Activated naive CD4-positive, alpha-beta T cell treated with anti-CD3 and anti-CD28 coated beads for 36 hours (primary cell): Measurements from ENCODE around the gene TNNT1. TPM values are rescaled to one million over a fixed set of nuclear protein-coding genes. Genes with fewer than 3 reads are reported as not detected.
A peak's percentile ranks its signal among the peaks of the same experiment; 100 is the strongest.
"Not testable (repeated sequence)": the region's sequence is repeated elsewhere in the genome, so short reads cannot be mapped to it uniquely, and the experiment has no call there.

Source experiments
- CTCF ChIA-PET: fragments of 350-600 bp; sonication (Branson Sonifier 250); formaldehyde crosslinking; loops from one replicate; lab custom pipeline; 2021; ENCODE audit warnings: antibody characterized with exemption; lab: Charles Lee
- DNase-seq: peaks from one replicate; pipeline ENCODE4 v3.0.0-alpha.2; 2020
- H3K27ac Mint-ChIP-seq: one replicate; pipeline ENCODE4 v1.8.0; 2021; ENCODE audit warnings: mild to moderate bottlenecking, mixed read lengths
- H3K27me3 Mint-ChIP-seq: one replicate; pipeline ENCODE4 v1.8.0; 2021; ENCODE audit warnings: low read depth, mixed read lengths
- H3K36me3 Mint-ChIP-seq: one replicate; pipeline ENCODE4 v1.8.0; 2021; ENCODE audit warnings: low read depth, mixed read lengths
- H3K4me1 Mint-ChIP-seq: one replicate; pipeline ENCODE4 v1.8.0; 2021; ENCODE audit warnings: low read depth, mixed read lengths
- H3K4me3 Mint-ChIP-seq: one replicate; pipeline ENCODE4 v1.8.0; 2021; ENCODE audit warnings: mild to moderate bottlenecking, moderate library complexity, mixed read lengths
- H3K9me3 Mint-ChIP-seq: one replicate; pipeline ENCODE4 v1.8.0; 2021; ENCODE audit warnings: mixed read lengths
- intact Hi-C: fragments of 100-400 bp; cut with micrococcal nuclease; formaldehyde crosslinking; loops from one replicate; pipeline ENCODE4 v1.15.1; 2023
- total RNA-seq, 2 experiments: library from RNA; stranded (reverse); gene quantifications; one replicate each; pipeline ENCODE4 v1.2.3, GENCODE V29; 2021

The TNNT1 gene
- total RNA-seq, 2 experiments from 2014 or later: not detected

DNA sequence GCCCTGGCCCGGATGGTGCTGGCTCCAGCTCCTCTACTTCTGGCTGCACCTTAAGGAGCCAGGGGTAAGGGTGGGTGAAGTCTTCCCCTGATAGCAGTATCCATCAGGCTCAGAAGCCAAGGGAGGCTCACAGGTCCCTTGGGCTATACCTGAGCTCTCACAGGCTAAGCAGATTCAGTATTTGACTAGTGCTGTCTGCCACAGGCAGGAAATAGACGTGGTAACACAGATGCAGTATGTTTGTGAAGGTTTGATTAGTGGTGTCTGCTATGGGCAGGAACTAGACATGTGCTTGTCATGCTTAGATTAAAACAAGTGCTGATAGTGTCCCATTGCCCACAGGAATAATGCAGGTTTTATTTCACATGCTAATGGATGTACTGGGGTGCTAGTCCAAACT lies 27.1 kb upstream of the TNNT1 start:
- Mint-ChIP-seq H3K4me3 (no peak overlapping the region), H3K27ac (no peak overlapping the region), H3K9me3 (no peaks in the 10 kb centered on the region), H3K27me3 (peaks cover 73% of the 10 kb centered on the region), H3K36me3 (no peaks in the 10 kb centered on the region), H3K4me1 (peaks cover 23% of the 10 kb centered on the region)
- DNase-seq: no peak
- CTCF ChIA-PET: interaction anchor here (0.5 to 0.7 kb wide), 2 partner anchors 15 to 1142 kb away, joined by 3 read pairs; no protein-coding TSS in a partner anchor
- intact Hi-C loops: no loop called here

DNA sequence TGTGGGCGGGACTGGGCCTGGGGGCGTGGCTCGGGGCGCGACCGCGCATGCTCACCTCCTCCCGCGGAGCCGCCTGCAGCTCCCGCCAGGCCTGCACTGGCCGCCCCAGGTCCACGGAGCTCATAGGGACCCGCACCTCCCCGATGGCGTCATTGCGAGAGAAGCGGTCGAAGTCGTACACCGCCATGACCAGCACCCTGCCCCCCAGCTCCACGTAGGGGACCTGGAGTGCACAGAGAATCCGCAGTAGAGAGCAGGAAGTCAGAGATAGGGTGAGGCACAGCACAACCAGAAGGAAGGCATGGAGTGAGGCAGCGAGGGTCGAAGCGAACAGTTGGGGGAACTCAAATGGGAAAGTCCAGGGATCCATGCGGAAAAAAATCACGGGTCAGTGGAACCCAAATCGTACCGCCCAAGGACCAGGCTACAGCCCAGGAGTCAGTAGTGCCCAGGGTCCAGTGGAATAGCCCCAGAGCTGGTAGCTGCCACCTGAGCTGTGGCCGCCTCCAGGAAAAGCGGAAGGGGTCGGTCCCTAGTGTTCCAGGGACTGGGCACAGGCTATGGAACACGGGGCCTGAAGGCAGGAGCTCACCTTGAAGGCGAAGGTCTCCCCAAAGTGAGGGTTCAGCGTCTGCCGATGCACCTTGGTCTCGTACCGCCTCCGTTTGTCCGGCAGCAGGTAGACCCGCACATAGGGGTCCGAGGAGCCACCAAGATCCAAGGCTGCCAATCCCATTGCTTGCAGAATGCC lies 26.3 kb upstream of the TNNT1 start:
- H3K4me3 Mint-ChIP-seq: no peak overlapping the region
- H3K27ac Mint-ChIP-seq: no peak overlapping the region
- peaks cover 22% of the 10 kb centered on the region for H3K4me1 Mint-ChIP-seq
- intact Hi-C loops: no loop called here
- peaks cover 73% of the 10 kb centered on the region for H3K27me3 Mint-ChIP-seq
- no peaks in the 10 kb centered on the region for H3K9me3 Mint-ChIP-seq
- CTCF ChIA-PET: interaction anchor here (0.5 to 1.1 kb wide), 4 partner anchors 8 to 1141 kb away, joined by 3 read pairs; no protein-coding TSS in a partner anchor
- DNase-seq: no peak
- no peaks in the 10 kb centered on the region for H3K36me3 Mint-ChIP-seq

DNA sequence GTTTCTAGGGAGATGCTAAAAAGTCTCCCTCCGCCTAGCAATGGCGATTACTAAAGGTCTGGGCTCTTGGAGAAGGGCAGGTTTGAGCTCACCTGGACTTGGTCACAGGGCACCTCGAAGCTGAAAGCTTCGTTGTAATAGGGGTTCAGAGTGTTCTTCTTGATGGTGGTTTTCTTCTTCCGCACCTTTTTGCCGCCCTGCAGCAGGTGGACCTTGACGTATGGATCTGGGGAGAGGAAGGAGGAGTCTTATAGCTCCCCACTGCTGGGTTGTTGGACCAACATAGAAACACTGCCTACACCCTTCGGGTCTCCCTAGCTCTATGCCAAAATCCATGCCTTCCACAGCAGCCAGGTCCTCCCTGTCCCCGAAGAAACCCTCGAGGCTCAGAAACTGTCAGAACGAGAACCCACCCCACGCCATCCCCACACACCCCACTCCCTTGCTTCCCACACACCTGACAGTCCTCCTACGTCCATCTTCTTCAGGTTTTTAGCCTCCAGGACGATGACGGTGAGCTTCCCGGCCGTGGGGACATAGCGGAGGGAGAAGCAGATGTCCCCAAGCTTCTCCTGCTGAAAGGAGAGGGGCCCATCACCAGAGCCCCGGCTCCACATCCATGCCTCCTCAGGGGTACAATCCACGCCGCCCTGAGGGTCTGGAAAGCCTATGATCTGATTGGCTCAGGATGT lies 25.6 kb upstream of the TNNT1 start:
- intact Hi-C loops: no loop called here
- Mint-ChIP-seq H3K9me3 (no peaks in the 10 kb centered on the region), H3K27ac (no peak overlapping the region), H3K27me3 (peaks cover 73% of the 10 kb centered on the region), H3K36me3 (no peaks in the 10 kb centered on the region), H3K4me1 (peaks cover 16% of the 10 kb centered on the region), H3K4me3 (no peak overlapping the region)
- DNase-seq: no peak
- CTCF ChIA-PET: interaction anchor here (0.6 to 1.1 kb wide), 2 partner anchors 8 to 65 kb away, joined by 3 to 4 read pairs; no protein-coding TSS in a partner anchor

DNA sequence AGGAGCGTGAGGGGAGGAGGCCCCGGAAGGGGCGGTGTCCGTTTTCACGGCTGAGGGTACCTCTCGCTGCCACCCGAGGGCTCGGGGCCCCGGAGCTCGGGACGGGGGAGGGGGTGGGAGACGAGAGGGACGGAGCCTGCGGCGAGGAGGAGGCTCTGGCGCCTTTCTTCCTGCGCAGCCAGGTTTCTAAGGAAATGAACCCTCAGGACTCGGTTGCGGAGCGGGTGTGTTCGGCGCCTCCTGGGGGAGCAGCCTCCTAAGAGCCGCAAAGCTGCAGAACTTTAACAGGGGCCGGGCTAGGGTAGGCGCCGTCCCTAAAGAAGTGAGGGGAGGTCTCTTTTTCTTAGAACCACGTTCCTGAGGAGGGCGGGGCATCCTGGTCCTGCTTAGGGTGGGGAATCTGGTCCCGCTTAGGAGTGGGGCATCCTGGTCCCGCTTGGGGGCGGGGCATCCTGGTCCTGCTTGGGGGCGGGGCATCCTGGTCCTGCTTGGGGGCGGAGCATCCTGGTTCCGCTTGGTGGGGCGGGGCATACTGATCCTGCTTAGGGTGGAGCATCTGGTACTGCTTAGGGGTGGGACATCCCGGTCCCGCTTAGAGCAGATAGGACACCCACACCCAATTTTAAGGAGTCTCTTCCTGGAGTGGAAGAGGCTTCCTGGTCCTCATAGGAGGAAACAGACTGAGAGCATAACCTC lies 24.9 kb upstream of the TNNT1 start:
- CTCF ChIA-PET: interaction anchor here (0.6 kb wide), 1 partner anchor 66 kb away, joined by 4 read pairs; no protein-coding TSS in a partner anchor
- Mint-ChIP-seq H3K9me3 (no peaks in the 10 kb centered on the region), H3K27me3 (peaks cover 73% of the 10 kb centered on the region), H3K4me3 (peak overlapping the region; percentile 49), H3K4me1 (peaks cover 13% of the 10 kb centered on the region), H3K36me3 (no peaks in the 10 kb centered on the region), H3K27ac (no peak overlapping the region)
- peak; percentile 56 for DNase-seq
- intact Hi-C loops: no loop called here

DNA sequence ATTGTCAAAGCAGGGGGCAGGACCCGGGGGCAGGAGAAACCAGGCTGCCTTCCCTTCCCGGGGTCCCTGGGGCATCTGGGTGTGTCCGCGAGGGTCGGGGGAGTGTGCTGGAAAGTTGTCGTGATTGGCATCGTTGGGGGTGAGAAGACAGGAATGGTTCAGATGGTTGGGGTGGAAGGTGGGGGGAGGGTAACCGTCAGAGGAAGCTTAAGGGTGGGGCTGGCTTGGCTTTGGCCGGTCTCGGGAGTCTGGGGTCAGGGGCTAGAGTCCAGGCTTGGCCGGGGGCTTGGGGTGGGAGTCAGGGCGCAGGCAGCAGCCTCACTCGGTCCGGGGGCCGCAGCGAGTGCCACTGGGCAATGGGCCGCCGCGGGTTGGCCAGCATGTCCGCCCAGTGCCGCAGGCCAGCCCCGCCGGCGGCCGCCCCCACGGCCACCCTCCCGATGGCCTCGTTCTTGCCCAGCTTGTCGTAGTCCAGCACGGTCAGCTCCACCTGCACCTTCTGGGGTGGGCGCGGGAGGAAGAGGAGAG lies 24.2 kb upstream of the TNNT1 start:
- Mint-ChIP-seq H3K27ac (no peak overlapping the region), H3K4me3 (peak overlapping the region; percentile 49), H3K36me3 (no peaks in the 10 kb centered on the region), H3K4me1 (peaks cover 10% of the 10 kb centered on the region), H3K27me3 (peaks cover 70% of the 10 kb centered on the region), H3K9me3 (no peaks in the 10 kb centered on the region)
- CTCF ChIA-PET: no interaction called here
- DNase-seq: no peak
- intact Hi-C loops: no loop called here

DNA sequence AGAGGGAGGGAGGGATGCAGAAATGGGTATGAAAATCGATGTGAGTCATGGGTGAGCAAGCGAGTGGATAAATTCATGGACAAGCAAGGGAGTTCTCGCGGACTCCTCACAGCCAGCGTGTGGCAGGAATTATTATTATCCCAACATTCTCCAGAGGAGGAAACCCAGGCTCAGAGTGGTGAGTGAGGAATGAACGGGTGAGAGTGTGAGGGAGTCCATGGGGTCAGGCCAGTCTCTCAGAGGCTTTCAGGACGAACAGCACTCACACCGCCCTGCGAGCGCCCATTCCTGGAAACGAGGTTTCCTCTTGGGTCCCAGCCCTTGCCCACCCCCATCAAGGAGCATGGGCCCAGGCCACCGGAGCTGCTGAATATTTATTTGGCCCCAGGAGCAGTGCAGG lies 23.7 kb upstream of the TNNT1 start:
- peaks cover 68% of the 10 kb centered on the region for H3K27me3 Mint-ChIP-seq
- CTCF ChIA-PET: no interaction called here
- DNase-seq: no peak
- no peak overlapping the region for H3K4me3 Mint-ChIP-seq
- no peaks in the 10 kb centered on the region for H3K36me3 Mint-ChIP-seq
- H3K27ac Mint-ChIP-seq: no peak overlapping the region
- H3K4me1 Mint-ChIP-seq: peaks cover 10% of the 10 kb centered on the region
- no peaks in the 10 kb centered on the region for H3K9me3 Mint-ChIP-seq
- intact Hi-C loops: no loop called here

DNA sequence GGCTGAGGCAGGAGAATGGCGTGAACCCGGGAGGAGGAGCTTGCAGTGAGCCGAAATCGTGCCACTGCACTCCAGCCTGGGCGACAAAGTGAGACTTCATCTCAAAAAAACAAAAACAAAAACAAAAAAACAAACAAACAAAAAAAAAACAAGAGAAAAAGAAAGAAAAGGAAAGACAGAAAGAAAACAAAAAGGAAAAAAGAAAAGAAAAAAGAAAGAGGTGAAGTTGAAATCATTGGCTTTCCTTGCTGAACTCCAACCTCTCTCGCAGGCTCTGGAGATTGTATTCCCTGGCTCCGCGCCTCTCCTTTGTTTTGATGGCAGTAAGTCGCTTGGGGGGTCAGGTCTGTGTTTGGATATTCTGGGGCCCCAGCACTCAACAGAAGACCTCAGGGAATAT lies 23.3 kb upstream of the TNNT1 start:
- CTCF ChIA-PET, H3K9me3 Mint-ChIP-seq, DNase-seq, H3K4me3 Mint-ChIP-seq, H3K36me3 Mint-ChIP-seq, H3K27ac Mint-ChIP-seq, intact Hi-C loops: not testable (repeated sequence)
- Mint-ChIP-seq H3K27me3 (peaks cover 70% of the 10 kb centered on the region), H3K4me1 (peaks cover 10% of the 10 kb centered on the region)

DNA sequence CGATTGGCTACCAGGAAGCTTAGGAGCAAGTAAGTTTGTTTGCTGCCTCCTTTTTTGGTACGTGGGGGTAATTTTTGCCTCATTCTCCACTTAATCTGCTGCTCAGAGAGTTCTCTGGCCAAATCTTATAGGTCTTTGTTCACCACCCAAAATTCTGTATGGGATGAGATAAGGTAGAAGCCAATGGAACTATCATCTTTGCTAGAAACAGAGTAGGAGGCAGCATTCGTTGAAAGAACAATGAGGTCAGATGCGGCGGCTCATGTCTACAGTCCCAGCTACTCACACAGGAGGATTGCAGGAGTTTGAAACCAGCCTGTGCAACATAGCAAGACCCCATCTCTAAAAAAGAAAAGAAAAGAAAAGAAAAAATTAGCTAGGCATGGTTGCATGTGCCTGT lies 22.4 kb upstream of the TNNT1 start:
- Mint-ChIP-seq H3K27me3 (peaks cover 70% of the 10 kb centered on the region), H3K9me3 (no peaks in the 10 kb centered on the region), H3K36me3 (no peaks in the 10 kb centered on the region), H3K27ac (no peak overlapping the region), H3K4me1 (peaks cover 18% of the 10 kb centered on the region), H3K4me3 (no peak overlapping the region)
- intact Hi-C loops: no loop called here
- no peak for DNase-seq
- CTCF ChIA-PET: no interaction called here

DNA sequence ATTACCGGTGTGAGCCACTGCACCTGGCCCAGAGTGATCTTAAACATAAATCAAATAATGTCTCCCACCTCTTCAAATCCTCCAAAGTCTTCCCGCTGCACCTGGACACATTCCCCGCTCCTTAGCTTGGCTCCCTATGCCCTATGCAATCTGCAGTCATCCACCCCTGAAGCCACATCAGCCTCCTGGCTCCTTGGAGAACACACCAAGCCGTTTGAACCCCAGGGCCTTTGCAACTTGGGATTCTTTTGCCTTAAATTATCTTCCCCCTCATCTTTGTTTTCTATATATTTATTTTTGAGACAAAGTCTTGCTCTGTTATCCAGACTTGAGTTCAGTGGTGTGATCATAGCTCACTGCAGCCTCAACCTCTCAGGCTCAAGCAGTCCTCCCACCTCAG lies 20.1 kb upstream of the TNNT1 start:
- peaks cover 17% of the 10 kb centered on the region for H3K4me1 Mint-ChIP-seq
- no peak overlapping the region for H3K27ac Mint-ChIP-seq
- no peaks in the 10 kb centered on the region for H3K9me3 Mint-ChIP-seq
- no peak overlapping the region for H3K4me3 Mint-ChIP-seq
- intact Hi-C loops: loop anchor here (10.0 kb wide), 1 partner anchor 84 kb away; no protein-coding TSS in a partner anchor
- CTCF ChIA-PET: no interaction called here
- H3K36me3 Mint-ChIP-seq: no peaks in the 10 kb centered on the region
- DNase-seq: no peak
- peaks cover 69% of the 10 kb centered on the region for H3K27me3 Mint-ChIP-seq

DNA sequence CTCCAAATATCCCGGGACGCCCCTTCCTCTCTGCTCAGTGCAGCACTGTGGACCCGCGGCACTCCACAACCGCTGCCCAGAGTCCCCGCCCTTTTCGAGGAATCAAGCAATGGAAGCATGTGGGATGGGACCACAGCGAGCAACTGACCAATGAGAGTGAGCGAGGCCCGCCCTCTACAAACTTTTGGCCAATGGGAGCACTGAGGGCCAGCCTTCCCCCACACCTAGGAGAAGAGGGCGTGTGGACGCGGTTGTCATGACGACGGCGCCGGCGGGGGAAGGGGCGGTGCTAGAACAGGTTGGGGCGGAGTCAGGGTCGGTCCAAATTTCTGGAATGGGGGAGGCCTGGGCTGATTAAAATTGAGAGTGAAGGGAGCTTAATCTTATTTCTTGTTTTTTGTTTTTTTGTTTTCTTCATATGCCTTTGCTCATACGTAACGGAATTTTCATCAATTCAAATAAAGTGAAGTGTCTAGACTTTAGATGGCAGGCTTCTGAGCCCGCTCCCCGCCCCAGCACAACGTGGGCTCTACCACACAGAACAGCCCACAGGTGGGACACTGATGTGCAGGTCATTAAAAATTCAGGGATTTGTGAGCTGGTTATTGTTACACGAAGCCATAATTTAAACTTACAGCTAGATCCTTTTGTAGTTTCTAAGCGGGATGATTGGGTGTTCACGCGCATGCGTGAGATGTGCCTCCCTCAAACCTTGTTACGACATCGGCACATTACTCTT lies 17.7 kb upstream of the TNNT1 start, which contains the start of gene DNAAF3:
Gene DNAAF3 (minus strand): TSS at position 84 of the 739 bp plus-strand sequence. CDS start 200 bp downstream, outside the sequence.
- H3K27me3 Mint-ChIP-seq: peaks cover 59% of the 10 kb centered on the region
- CTCF ChIA-PET: interaction anchor here (0.8 to 1.6 kb wide), 2 partner anchors 9 to 25 kb away, joined by 3 to 10 read pairs; no protein-coding TSS in a partner anchor

DNA sequence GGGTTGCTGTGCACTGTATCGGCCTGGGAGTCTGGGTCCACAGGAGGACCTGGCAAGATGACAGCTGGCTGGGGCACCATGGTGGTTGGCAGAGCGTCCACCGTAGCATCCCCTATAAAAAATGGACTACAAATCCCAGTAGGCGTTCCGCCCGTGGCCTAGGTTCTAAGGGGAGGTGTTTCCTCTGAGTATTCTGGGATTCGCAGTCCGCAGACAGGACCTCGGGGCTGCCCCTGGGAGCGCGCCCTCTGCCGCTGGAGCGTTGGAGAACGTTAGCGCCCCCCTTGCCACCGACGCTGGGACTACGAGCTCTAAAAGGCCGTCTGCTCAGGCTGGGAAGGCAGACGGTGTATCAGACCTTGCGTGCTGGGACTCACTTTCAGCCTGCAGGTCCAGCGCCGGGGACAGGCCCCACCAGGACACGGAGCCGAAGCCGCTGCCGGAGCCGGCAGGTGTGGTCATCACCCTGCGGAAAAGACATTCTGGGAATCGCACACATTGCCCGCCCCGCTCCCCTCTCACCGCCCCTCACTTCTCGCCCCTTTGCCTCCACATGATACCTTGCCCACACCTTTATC lies 17.0 kb upstream of the TNNT1 start:
- Mint-ChIP-seq H3K27ac (no peak overlapping the region), H3K4me1 (peaks cover 11% of the 10 kb centered on the region), H3K4me3 (peak overlapping the region; percentile 64), H3K36me3 (no peaks in the 10 kb centered on the region), H3K27me3 (peaks cover 55% of the 10 kb centered on the region), H3K9me3 (no peaks in the 10 kb centered on the region)
- DNase-seq: peak; percentile 62
- CTCF ChIA-PET: interaction anchor here (1.6 kb wide), 1 partner anchor 25 kb away, joined by 10 read pairs; no protein-coding TSS in a partner anchor
- intact Hi-C loops: loop anchor here (10.0 kb wide), 1 partner anchor 81 kb away; no protein-coding TSS in a partner anchor

More for the DNA sequence above, 17.7 kb upstream of the TNNT1 start, which contains the start of gene DNAAF3:
- no peaks in the 10 kb centered on the region for H3K9me3 Mint-ChIP-seq
- intact Hi-C loops: loop anchor here (10.0 kb wide), 1 partner anchor 82 kb away; no protein-coding TSS in a partner anchor
- H3K4me3 Mint-ChIP-seq: peak within 1 kb of the TSS; percentile 64
- peaks cover 11% of the 10 kb centered on the region for H3K4me1 Mint-ChIP-seq
- peak; percentile 83 for DNase-seq
- H3K36me3 Mint-ChIP-seq: no peaks in the 10 kb centered on the region
- H3K27ac Mint-ChIP-seq: no peak within 1 kb of the TSS
